BLaER1 (cell line): ENCODE data around the gene GALNT18.

Experiments used
- H3K27ac ChIP-seq: shearing (Covaris generic); formaldehyde crosslinking; 2 replicates; pipeline ENCODE4 v1.8.1; 2022
- H3K27me3 ChIP-seq: shearing (Covaris generic); formaldehyde crosslinking; 2 replicates; pipeline ENCODE4 v1.8.1; 2022
- H3K36me3 ChIP-seq: shearing (Covaris generic); formaldehyde crosslinking; 2 replicates; pipeline ENCODE4 v1.8.1; 2022
- H3K4me1 ChIP-seq: shearing (Covaris generic); formaldehyde crosslinking; 2 replicates; pipeline ENCODE4 v1.8.1; 2022
- H3K4me2 ChIP-seq: shearing (Covaris generic); formaldehyde crosslinking; 2 replicates; pipeline ENCODE4 v1.8.1; 2022
- H3K4me3 ChIP-seq: shearing (Covaris generic); formaldehyde crosslinking; 2 replicates; pipeline ENCODE4 v1.8.1; 2022
- H3K9ac ChIP-seq: shearing (Covaris generic); formaldehyde crosslinking; 2 replicates; pipeline ENCODE4 v1.8.1; 2022
- H3K9me3 ChIP-seq: shearing (Covaris generic); formaldehyde crosslinking; 2 replicates; pipeline ENCODE4 v1.8.1; 2022
- H4K20me1 ChIP-seq: shearing (Covaris generic); formaldehyde crosslinking; 2 replicates; pipeline ENCODE4 v1.8.1; 2022
- Cebpa-rat ChIP-seq: shearing (Covaris generic); IDR thresholded peaks from 2 replicates; pipeline ENCODE4 v1.8.1; 2022

Gene GALNT18

DNA sequence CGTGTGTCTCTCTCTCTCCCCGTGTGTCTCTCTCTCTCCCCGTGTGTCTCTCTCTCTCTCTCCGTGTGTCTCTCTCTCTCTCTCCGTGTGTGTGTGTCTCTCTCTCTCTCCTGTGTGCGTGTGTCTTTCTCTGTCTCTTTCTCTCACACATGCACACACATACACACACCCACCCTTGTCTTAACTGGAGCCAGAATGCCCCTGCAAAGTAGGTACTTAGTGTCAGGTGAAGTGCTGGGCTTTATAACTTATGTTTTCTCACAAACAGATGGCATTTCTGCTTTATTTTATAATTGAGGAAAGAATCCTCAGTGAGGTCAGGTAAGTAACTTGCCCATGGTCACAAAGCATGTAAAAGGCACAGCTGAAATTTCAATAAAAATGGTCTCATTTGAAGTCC, 374.7 kb downstream of the GALNT18 start:
- Histone ChIP-seq H3K27ac (no peak overlapping the region), H4K20me1 (no peaks in the 10 kb centered on the region), H3K4me3 (no peak overlapping the region), H3K27me3 (no peaks in the 10 kb centered on the region), H3K4me1 (peaks cover 19% of the 10 kb centered on the region), H3K9ac (no peak overlapping the region), H3K4me2 (no peak overlapping the region), H3K36me3 (no peaks in the 10 kb centered on the region), H3K9me3 (no peaks in the 10 kb centered on the region; the same call in 1 of the 2 replicates)
- TF ChIP-seq Cebpa-rat: no peak

- no peaks in the 10 kb centered on the region for H4K20me1 ChIP-seq
- H3K4me2 ChIP-seq: no peak overlapping the region
- H3K9me3 ChIP-seq: no peaks in the 10 kb centered on the region; the same call in 1 of the 2 replicates
- no peaks in the 10 kb centered on the region for H3K27me3 ChIP-seq
- H3K36me3 ChIP-seq: no peaks in the 10 kb centered on the region
- H3K4me1 ChIP-seq: peaks cover 19% of the 10 kb centered on the region
- no peak overlapping the region for H3K27ac ChIP-seq
- H3K9ac ChIP-seq: no peak overlapping the region
- no peak for TF ChIP-seq Cebpa-rat
- H3K4me3 ChIP-seq: no peak overlapping the region
Measured at GRCh38 chr11:11246166-11246565, 375.6 kb downstream of the GALNT18 start.

- H3K27me3 ChIP-seq: no peaks in the 10 kb centered on the region
- H3K9me3 ChIP-seq: no peaks in the 10 kb centered on the region; the same call in 1 of the 2 replicates
- H3K4me2 ChIP-seq: no peak overlapping the region
- H3K9ac ChIP-seq: no peak overlapping the region
- TF ChIP-seq Cebpa-rat: no peak
- no peak overlapping the region for H3K27ac ChIP-seq
- H3K4me3 ChIP-seq: no peak overlapping the region
- no peaks in the 10 kb centered on the region for H3K36me3 ChIP-seq
- peaks cover 19% of the 10 kb centered on the region for H3K4me1 ChIP-seq
- no peaks in the 10 kb centered on the region for H4K20me1 ChIP-seq
Measured at GRCh38 chr11:11245453-11245852, 376.4 kb downstream of the GALNT18 start.

GRCh38 chr11:11244470-11245080, 377.2 kb downstream of the GALNT18 start:
- Histone ChIP-seq H3K4me1 (peaks cover 19% of the 10 kb centered on the region), H3K4me2 (peak overlapping the region; percentile 71), H3K27ac (no peak overlapping the region), H4K20me1 (no peaks in the 10 kb centered on the region), H3K9me3 (no peaks in the 10 kb centered on the region; the same call in 1 of the 2 replicates), H3K4me3 (no peak overlapping the region), H3K27me3 (no peaks in the 10 kb centered on the region), H3K36me3 (no peaks in the 10 kb centered on the region), H3K9ac (no peak overlapping the region)
- TF ChIP-seq Cebpa-rat: no peak

DNA sequence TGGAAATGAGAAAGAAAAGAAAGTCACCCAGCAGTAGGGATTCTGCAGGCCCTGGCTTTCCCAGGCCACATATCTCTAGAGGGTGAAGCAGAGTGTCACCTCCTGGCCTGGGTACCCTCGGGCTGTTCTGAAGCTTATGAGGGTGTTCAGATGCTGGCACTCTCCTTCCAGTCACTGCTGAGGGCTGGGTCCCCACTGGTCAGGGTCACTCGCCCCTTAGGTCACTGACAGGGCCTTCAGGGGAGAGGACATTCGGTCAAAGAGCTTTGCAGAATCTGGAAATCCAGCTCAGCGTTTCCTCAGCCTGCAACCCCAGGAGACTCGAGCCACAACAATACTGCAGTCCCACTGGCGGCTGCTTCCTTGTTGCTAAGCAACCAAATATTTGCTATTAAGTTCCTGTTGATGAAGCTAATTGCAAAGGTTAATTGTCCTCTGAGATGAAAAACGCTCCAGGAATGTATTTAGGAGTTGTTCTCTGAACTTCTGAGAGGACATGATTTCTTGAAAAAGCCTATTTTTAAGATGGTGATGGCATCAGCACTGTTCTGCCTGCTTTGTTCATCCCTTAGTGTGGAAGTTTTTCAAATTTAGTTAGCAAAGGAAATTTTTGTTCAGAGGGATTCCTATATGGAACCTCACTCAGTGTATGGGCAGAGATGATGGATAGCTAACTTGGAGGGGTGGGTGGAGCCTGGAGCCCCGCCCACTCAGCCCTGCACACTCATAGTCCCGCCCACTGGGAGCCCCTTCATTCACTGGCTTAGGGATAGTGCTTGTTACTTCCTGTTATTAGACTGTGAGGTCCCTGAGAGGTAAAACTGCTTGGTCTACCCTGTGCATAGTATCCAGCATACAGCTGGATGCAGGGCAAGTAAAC, 378.0 kb downstream of the GALNT18 start:
- Histone ChIP-seq H3K4me3 (no peak overlapping the region), H3K4me2 (peak overlapping the region; percentile 71), H3K9ac (no peak overlapping the region), H4K20me1 (no peaks in the 10 kb centered on the region), H3K36me3 (no peaks in the 10 kb centered on the region), H3K27ac (no peak overlapping the region), H3K4me1 (peaks cover 19% of the 10 kb centered on the region), H3K9me3 (no peaks in the 10 kb centered on the region; the same call in 1 of the 2 replicates), H3K27me3 (no peaks in the 10 kb centered on the region)
- TF ChIP-seq Cebpa-rat: no peak

DNA sequence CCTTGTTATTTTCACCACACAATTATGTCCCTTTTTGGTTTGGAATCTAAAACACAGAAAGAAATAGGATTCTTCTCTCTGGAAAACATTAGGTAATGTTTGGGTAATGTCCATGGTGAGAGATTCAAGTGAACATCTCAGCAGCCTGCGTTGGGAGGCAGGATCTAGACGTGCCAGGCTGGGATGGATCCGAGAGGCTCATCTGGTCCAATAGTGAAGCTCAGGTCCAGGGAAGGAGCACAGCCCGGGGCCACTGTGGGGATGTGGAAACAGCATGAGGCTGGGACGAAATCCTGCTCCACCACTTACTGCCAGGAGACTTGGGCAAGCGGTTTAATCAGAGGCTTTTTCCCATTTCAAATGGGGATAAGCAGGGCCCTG, 378.6 kb downstream of the GALNT18 start:
- Histone ChIP-seq H3K9ac (no peak overlapping the region), H3K27me3 (no peaks in the 10 kb centered on the region), H3K9me3 (no peaks in the 10 kb centered on the region; the same call in 1 of the 2 replicates), H3K27ac (no peak overlapping the region), H3K4me3 (no peak overlapping the region), H3K4me1 (peaks cover 19% of the 10 kb centered on the region), H4K20me1 (no peaks in the 10 kb centered on the region), H3K4me2 (peak overlapping the region; percentile 71), H3K36me3 (no peaks in the 10 kb centered on the region)
- TF ChIP-seq Cebpa-rat: no peak

- no peak overlapping the region for H3K4me2 ChIP-seq
- no peak overlapping the region for H3K4me3 ChIP-seq
- H3K9ac ChIP-seq: no peak overlapping the region
- no peaks in the 10 kb centered on the region for H3K9me3 ChIP-seq
- H4K20me1 ChIP-seq: no peaks in the 10 kb centered on the region
- no peak overlapping the region for H3K27ac ChIP-seq
- TF ChIP-seq Cebpa-rat: no peak
- peaks cover 24% of the 10 kb centered on the region for H3K4me1 ChIP-seq
- no peaks in the 10 kb centered on the region for H3K36me3 ChIP-seq
- H3K27me3 ChIP-seq: no peaks in the 10 kb centered on the region
Measured at GRCh38 chr11:11241284-11241683, 380.5 kb downstream of the GALNT18 start.

GRCh38 chr11:11239959-11240358, 381.8 kb downstream of the GALNT18 start:
- Histone ChIP-seq H3K27ac (no peak overlapping the region), H3K4me1 (peaks cover 24% of the 10 kb centered on the region), H4K20me1 (no peaks in the 10 kb centered on the region), H3K36me3 (no peaks in the 10 kb centered on the region), H3K9me3 (no peaks in the 10 kb centered on the region), H3K4me3 (no peak overlapping the region), H3K27me3 (no peaks in the 10 kb centered on the region), H3K4me2 (no peak overlapping the region), H3K9ac (no peak overlapping the region)
- TF ChIP-seq Cebpa-rat: no peak

- no peak overlapping the region for H3K9ac ChIP-seq
- H3K4me2 ChIP-seq: no peak overlapping the region
- no peaks in the 10 kb centered on the region for H3K36me3 ChIP-seq
- no peaks in the 10 kb centered on the region for H3K9me3 ChIP-seq
- no peaks in the 10 kb centered on the region for H4K20me1 ChIP-seq
- 0 out of 2 replicates have a peak, but pooled peaks cover 7% of the 10 kb centered on the region for H3K4me1 ChIP-seq
- no peak overlapping the region for H3K4me3 ChIP-seq
- H3K27me3 ChIP-seq: no peaks in the 10 kb centered on the region
- TF ChIP-seq Cebpa-rat: no peak
- H3K27ac ChIP-seq: no peak overlapping the region
Measured at GRCh38 chr11:11237070-11237832, 384.6 kb downstream of the GALNT18 start.
